Transverse colon (tissue), 4 donors: ENCODE measurements around the gene CCDC88B. TPM values are rescaled to one million over a fixed set of nuclear protein-coding genes. Genes with fewer than 3 reads are reported as not detected.

Experiments
- DNase-seq: peaks from one replicate; pipeline ENCODE4 v3.0.0-alpha.2; 2019
- H3K27ac ChIP-seq, 4 donors: fragments of 200-600 bp; sonication (generic); 2 replicates each; pipeline ENCODE4 v1.5.1; 2016 to 2018; ENCODE audit warnings: inconsistent platforms in 4 of 4
- H3K27me3 ChIP-seq: fragments of 200-600 bp; sonication (generic); 2 replicates; pipeline ENCODE4 v1.5.1; 2017; ENCODE audit warnings: inconsistent platforms
- H3K36me3 ChIP-seq, 4 donors: fragments of 200-600 bp; sonication (generic); 2 replicates each; pipeline ENCODE4 v1.5.1; 2017 to 2019; ENCODE audit warnings: inconsistent platforms in 4 of 4
- H3K4me1 ChIP-seq, 4 donors: fragments of 200-600 bp; sonication (generic); 2 replicates each; pipeline ENCODE4 v1.5.1; 2017 to 2020; ENCODE audit warnings: inconsistent platforms in 4 of 4
- H3K4me3 ChIP-seq, 4 donors: fragments of 200-600 bp; sonication (generic); 1 replicate in 1 of 4; 2 replicates in 3 of 4; pipeline versions ENCODE4 v1.5.1 to v1.6.1; 2017 to 2019; ENCODE audit warnings: inconsistent platforms in 4 of 4
- H3K9me3 ChIP-seq, 2 donors: fragments of 200-600 bp; sonication (generic); 2 replicates each; pipeline ENCODE4 v1.5.1; 2017 to 2019; ENCODE audit warnings: inconsistent platforms in 2 of 2
- EP300 ChIP-seq: sonication (generic); formaldehyde crosslinking; IDR thresholded peaks from one replicate; pipeline ENCODE4 v1.6.1; 2017; ENCODE audit warnings: antibody characterized with exemption, low read depth
- POLR2A ChIP-seq: fragments of 450-650 bp; IDR thresholded peaks from one replicate; pipeline ENCODE4 v1.6.1; 2016; ENCODE audit warnings: antibody characterized with exemption, mild to moderate bottlenecking, moderate library complexity
- POLR2AphosphoS5 ChIP-seq, 3 donors: sonication (generic); formaldehyde crosslinking; IDR thresholded peaks; one replicate each; pipeline ENCODE4 v1.6.1; 2016; ENCODE audit warnings: antibody characterized with exemption in 3 of 3
- WGBS, 2 donors: methylation state at CpG; one replicate each; pipeline ENCODE4 v1.1.5; 2018; ENCODE audit warnings: low coverage in 1 of 2; 5-methylcytosine and 5-hydroxymethylcytosine counted together
- in situ Hi-C, 4 donors: fragments of 200-750 bp; cut with MboI; loops; one replicate each; pipeline versions ENCODE4 v1.15.0 to v1.15.1; 2017; ENCODE audit warnings: low sequenced_read_pairs in 3 of 4, low pct_ligation_motif_present in 1 of 4, low pct_unique_long_range_greater_than_20kb in 1 of 4
- intact Hi-C: fragments of 100-400 bp; cut with DNase I; formaldehyde crosslinking; loops from one replicate; pipeline ENCODE4 v1.15.1; 2023; ENCODE audit warnings: low total_unique reads
- total RNA-seq, 4 donors: library from RNA; depleted of rRNA; stranded (reverse); fragments of >200 nt; gene quantifications; one replicate each; pipeline ENCODE4 v1.1.0, GENCODE V29; 2016
- TF ChIP-seq, protein P1 (sequence below), 5 experiments: fragments of 200-600 bp in 3 of 5; fragments of 450-650 bp in 2 of 5; sonication (generic) in 3 of 5; IDR thresholded peaks; 1 replicate in 2 of 5; 2 replicates in 3 of 5; pipeline ENCODE4 v1.5.1; 2016 to 2017; ENCODE audit warnings: antibody characterized with exemption in 5 of 5, inconsistent platforms in 3 of 5, mild to moderate bottlenecking in 2 of 5, moderate library complexity in 1 of 5

Gene CCDC88B
- total RNA-seq, 4 donors from 2014 or later = 24.8 to 203 (median 47.1) TPM

DNA sequence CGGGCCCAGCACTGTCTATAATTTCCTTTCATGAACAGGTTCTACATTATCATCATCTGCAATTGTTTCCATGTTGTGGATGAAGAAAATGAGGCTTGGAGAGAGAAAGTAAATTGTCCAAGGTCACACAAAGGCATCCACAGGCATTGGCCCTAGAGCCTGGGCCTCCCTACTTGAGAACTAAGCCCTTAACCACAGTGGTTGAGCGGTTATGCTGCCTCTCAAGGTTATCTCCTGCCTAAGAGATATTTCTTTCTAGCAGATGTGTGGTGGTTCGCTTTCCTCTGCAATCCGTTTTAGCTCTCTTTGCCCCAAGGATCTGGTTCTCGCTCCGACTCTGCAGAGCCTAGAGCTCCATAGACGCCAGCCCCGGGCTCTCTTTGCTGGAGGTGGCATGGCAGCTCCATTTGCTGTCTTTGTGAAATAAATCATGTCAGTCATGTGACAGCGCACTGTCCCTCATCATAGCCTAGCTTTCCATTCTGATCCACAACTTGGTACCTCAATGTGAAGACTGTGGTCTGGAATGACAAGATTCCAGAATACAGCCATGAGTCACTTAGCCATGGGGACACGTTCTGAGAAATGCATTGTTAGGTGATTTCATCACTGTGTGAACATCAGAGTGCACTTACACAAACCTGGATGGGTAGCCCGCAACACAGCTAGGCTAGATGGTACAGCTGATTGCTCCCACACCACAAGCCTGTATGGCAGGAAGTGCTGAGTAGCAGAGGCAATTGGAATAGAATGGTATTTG lies 46.1 kb downstream of the CCDC88B start:
- in situ Hi-C loops = no loop called here
- H3K27ac ChIP-seq = no peak overlapping the region
- intact Hi-C loops = no loop called here
- H3K4me1 ChIP-seq = no peaks in the 10 kb centered on the region
- no peak overlapping the region for H3K4me3 ChIP-seq
- no peaks in the 10 kb centered on the region for H3K9me3 ChIP-seq
- 50 to 74% methylated on average over 2 to 11 of the region's 11 CpGs for WGBS, 2 donors
- no peaks in the 10 kb centered on the region for H3K27me3 ChIP-seq
- DNase-seq = no peak
- TF ChIP-seq EP300 (no peak), POLR2AphosphoS5 (IDR thresholded peaks at IDR 0.05) (no peak), POLR2A (no peak)
- TF ChIP-seq, protein P1, sequence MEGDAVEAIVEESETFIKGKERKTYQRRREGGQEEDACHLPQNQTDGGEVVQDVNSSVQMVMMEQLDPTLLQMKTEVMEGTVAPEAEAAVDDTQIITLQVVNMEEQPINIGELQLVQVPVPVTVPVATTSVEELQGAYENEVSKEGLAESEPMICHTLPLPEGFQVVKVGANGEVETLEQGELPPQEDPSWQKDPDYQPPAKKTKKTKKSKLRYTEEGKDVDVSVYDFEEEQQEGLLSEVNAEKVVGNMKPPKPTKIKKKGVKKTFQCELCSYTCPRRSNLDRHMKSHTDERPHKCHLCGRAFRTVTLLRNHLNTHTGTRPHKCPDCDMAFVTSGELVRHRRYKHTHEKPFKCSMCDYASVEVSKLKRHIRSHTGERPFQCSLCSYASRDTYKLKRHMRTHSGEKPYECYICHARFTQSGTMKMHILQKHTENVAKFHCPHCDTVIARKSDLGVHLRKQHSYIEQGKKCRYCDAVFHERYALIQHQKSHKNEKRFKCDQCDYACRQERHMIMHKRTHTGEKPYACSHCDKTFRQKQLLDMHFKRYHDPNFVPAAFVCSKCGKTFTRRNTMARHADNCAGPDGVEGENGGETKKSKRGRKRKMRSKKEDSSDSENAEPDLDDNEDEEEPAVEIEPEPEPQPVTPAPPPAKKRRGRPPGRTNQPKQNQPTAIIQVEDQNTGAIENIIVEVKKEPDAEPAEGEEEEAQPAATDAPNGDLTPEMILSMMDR (IDR thresholded peaks at IDR 0.05) = no peak
- H3K36me3 ChIP-seq = no peaks in the 10 kb centered on the region

- Histone ChIP-seq H3K4me1 (no peaks in the 10 kb centered on the region), H3K9me3 (no peaks in the 10 kb centered on the region), H3K4me3 (no peak overlapping the region), H3K27ac (no peak overlapping the region), H3K36me3 (no peaks in the 10 kb centered on the region), H3K27me3 (no peaks in the 10 kb centered on the region)
- no peak for TF ChIP-seq POLR2AphosphoS5 (IDR thresholded peaks at IDR 0.05)
- no peak for DNase-seq
- intact Hi-C loops (no loop called here), in situ Hi-C loops (no loop called here)
These were observed 47.9 kb downstream of the CCDC88B start for GRCh38 chr11:64387916-64388315.

DNA sequence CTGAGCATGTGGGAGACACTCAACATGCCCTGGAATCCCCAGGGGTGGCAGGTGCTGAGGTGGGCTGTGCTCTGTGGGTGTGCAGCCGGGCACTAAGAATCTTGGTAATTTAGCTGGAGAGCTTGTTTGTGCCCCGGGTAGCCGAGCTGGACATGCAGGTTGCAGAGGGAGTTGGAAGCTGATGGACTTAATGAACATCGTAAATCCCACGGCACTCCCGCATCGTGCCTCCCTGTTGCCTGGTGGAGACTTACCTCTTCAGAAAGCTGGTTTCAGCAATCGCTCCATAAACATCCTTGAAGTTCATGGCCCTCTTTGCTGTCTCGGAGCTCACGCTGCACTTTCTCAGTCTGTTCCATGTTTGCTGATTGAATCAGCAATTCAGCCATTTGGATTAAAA lies 48.9 kb downstream of the CCDC88B start:
- TF ChIP-seq, protein P1 (IDR thresholded peaks at IDR 0.05) = no peak
- TF ChIP-seq EP300 (no peak), POLR2AphosphoS5 (IDR thresholded peaks at IDR 0.05) (no peak), POLR2A (no peak)
- H3K36me3 ChIP-seq = no peaks in the 10 kb centered on the region
- WGBS, 2 donors = 78 to 80% methylated on average over 2 to 10 of the region's 10 CpGs
- no peaks in the 10 kb centered on the region for H3K27me3 ChIP-seq
- intact Hi-C loops (no loop called here), in situ Hi-C loops (no loop called here)
- H3K4me1 ChIP-seq = no peaks in the 10 kb centered on the region
- no peak overlapping the region for H3K4me3 ChIP-seq
- DNase-seq = no peak
- no peak overlapping the region for H3K27ac ChIP-seq
- H3K9me3 ChIP-seq = no peaks in the 10 kb centered on the region

DNA sequence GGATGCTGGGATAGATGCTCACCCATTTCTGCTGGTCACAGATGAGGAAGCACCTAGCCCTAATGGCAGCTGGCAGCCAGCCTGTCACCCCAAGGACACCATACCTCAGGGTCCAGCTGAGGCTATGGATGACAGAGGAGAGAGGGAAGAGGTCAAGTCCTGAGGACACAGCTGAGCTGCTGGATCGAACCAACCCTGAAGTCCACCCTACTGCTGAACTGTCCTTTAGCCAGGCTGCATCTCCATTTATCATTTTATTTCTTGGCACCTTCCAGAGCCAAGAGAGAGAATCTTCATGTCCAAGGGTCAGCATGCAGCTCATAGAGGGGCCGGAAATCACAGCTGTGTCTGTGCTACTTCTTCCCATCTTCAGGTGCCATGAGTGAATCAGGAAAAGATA lies 49.8 kb downstream of the CCDC88B start:
- H3K4me1 ChIP-seq = no peaks in the 10 kb centered on the region
- H3K27ac ChIP-seq = no peak overlapping the region
- TF ChIP-seq, protein P1 (IDR thresholded peaks at IDR 0.05) = no peak
- TF ChIP-seq POLR2A = no peak
- no peak for TF ChIP-seq EP300
- no peak for TF ChIP-seq POLR2AphosphoS5 (IDR thresholded peaks at IDR 0.05)
- 92% methylated on average over 2 of the region's 2 CpGs; no CpG with 5 or more reads in 1 of the 2 donors for WGBS, 2 donors
- in situ Hi-C loops (no loop called here), intact Hi-C loops (no loop called here)
- no peak overlapping the region for H3K4me3 ChIP-seq
- H3K27me3 ChIP-seq = no peaks in the 10 kb centered on the region
- no peaks in the 10 kb centered on the region for H3K9me3 ChIP-seq
- H3K36me3 ChIP-seq = no peaks in the 10 kb centered on the region
- DNase-seq = no peak

GRCh38 chr11:64390558-64390957 lies 50.6 kb downstream of the CCDC88B start:
- no peaks in the 10 kb centered on the region for H3K27me3 ChIP-seq
- intact Hi-C loops = no loop called here
- in situ Hi-C loops = no loop called here
- H3K9me3 ChIP-seq = no peaks in the 10 kb centered on the region
- H3K36me3 ChIP-seq = no peaks in the 10 kb centered on the region
- H3K4me1 ChIP-seq = peaks cover 0 to 2% (median 0%) of the 10 kb centered on the region in 4 donors
- no peak for DNase-seq
- no peak overlapping the region for H3K27ac ChIP-seq
- no peak for TF ChIP-seq EP300
- no peak for TF ChIP-seq POLR2AphosphoS5 (IDR thresholded peaks at IDR 0.05)
- TF ChIP-seq POLR2A = no peak
- TF ChIP-seq, protein P1 (IDR thresholded peaks at IDR 0.05) = no peak
- H3K4me3 ChIP-seq = no peak overlapping the region
- WGBS, 2 donors = 77% methylated on average over 3 of the region's 3 CpGs; no CpG with 5 or more reads in 1 of the 2 donors
